Measurements from ENCODE around the gene C1S.
"Not testable (repeated sequence)": the region's sequence is repeated elsewhere in the genome, so short reads cannot be mapped to it uniquely, and the experiment has no call there.

C1S gene

DNA sequence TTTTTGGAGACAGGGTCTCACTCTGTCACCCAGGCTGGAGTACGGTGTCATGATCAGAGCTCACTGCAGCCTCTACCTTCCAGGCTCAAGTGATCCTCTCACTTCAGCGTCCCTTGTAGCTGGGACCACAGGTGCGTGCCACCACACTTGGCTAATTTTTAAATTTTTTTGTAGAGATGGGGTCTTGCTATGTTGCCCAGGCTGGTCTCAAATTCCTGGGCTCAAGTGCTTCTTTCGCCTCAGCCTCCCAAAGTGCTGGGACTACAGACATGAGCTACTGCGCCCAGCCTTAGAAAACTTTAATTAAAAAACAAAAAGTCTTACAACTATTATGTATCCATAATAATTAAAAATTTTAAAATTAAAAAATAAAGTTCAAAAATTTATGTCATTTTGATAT is 46.7 kb downstream of the C1S start:
- not testable (repeated sequence) for DNase-seq

DNA sequence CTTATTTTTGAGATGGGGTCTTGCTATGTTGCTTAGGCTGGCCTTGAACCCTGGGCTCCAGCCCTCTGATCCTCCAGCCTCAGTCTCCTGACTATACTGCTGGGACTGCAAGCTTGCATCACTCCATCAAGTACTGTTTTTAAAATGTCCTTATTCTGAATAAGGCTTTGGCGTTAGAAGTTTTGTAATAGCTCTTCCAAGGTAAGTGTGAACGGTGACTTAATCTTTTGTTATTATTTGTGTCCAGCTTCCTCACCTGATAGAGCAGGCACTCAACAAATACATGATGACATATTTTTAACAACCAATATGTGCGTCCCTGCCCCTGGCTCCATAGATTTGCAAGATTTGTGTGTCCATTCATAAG is 47.1 kb downstream of the C1S start:
- no peak for DNase-seq

DNA sequence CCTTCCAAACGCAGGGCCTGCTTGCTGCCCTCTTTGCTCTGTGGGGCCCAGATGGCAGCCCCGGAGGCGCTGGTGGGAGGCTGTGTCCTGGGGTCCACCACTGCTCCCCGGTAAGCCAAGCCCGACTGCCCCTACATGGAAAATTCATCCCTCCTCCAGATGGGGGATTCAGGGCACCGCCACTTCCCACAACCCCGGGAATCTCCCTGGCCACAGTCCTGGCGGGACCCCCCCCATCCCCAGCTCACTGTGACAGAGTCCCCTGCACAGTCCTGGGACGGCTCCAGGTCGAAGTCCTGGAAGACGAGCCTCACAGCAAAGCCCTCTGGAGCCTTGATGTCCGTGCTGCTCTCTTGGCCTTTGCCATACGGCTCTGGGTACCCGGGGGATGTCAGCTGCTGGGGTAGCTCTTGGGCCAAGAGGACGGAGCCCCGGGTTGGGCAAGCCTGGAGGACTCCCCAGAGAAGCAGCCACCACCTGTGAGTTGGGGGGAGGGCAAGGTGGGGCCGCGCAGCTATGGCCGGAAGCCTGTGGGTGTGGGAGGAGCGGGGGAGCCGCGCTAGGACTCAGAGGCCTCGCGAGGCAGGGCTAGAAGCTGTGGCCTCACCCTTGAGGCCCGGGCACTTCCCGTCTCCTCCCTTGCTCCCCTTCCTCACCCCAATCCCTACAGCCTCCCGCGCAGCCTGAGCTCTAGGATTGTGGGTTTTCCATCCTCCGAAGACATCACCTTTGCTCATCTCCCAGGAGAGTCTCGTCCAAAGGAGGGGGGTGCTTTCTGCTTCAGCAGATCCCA is 47.7 kb downstream of the C1S start:
- no peak for DNase-seq

DNA sequence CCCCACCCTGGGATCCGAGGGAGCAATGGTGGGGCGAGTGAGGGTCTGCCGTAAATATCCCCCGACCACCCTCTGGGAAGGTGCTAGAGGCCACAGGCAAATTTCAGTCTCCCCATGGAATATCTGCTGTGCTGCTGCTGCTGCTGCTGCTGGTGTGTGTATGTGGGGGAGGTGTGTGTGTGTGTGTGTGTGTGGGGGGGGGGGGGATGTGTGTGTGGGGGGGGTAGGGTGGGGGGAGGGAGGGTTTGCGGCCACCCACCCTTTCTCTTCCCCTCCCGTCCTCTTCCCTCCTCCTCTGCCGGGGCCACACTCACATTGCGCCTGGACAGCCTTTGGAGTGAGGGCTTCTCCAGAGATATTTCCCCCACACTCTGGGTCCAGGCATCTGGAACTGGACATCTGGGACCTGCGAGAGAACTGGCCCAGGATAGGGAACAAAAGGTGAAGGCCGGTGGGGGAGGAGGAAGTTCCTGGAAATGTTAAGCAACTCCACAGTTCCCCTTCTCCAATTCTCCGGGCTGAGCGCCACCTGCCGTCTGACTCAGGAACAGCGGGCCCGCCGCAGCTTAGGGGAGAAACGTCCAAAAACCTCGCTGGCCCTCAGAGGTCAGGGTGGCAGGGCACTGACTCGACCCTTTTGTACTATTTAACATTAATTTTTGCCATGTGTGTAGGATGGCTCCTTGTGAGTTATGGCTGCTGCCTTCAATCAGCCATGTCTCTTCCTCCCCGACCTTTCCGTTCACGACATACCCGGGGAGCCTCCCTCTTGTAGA is 48.5 kb downstream of the C1S start, which contains the start of gene C1RL:
TSS of gene C1RL (minus strand) at position 419 of the 776 bp plus-strand sequence. CDS start at position 385, 34 bp downstream.
- DNase-seq = peak; percentile 20

DNA sequence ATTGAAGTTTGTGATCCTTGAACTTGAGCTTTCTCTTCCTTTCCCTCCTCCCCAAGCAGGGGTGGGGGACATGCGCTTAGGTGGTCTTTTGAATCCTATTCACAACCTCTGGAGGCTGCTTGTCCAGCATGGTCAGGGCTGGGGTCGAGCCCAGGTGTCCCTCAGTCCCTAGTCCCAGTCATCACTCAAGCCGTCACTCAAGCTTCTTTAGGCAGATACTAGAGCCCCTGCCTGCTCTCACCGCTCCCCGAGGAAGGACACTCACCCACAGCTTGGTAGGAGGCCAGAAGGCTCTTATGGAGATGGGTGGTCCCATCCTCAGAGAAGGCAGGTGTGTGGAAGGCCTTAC is 49.0 kb downstream of the C1S start:
- DNase-seq = no peak

DNA sequence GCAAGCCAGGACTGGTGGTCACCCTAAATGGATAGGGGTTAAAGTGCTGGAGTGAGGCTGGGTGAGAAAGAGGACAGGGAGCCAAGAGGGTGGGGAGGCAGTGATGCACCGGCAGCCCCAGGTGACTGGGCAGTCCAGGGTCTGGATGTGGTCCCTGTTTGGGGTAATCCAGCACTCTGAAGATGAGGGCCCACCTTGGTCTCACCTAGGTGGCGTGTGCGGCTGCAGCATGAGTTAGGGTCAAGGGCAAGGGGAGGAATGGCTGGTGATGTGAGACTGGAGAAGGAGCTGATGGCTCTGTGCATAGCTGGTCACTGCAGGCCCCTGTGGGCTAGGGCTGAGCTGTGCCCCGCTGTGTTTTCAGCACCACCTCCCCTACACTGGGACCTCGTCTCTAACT is 50.1 kb downstream of the C1S start:
- DNase-seq = no peak

DNA sequence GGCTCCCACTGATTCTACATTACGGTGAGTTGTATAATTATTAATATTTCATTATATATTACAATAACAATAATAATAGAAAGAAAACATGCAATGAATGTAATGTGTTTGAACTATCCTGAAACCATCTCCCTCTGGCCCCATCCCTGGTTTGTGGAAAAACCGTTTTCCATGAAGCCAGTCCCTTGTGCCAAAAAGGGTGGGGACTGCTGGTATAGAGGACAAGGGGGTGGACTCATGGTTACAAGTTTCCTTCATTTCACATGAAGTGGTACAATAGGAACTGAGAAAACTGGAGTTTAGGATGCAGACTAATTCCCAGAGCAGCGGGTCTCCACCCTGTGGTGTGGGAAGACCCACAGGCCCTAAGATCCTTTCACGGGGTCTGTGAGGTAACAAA is 51.5 kb downstream of the C1S start:
- DNase-seq = no peak

DNA sequence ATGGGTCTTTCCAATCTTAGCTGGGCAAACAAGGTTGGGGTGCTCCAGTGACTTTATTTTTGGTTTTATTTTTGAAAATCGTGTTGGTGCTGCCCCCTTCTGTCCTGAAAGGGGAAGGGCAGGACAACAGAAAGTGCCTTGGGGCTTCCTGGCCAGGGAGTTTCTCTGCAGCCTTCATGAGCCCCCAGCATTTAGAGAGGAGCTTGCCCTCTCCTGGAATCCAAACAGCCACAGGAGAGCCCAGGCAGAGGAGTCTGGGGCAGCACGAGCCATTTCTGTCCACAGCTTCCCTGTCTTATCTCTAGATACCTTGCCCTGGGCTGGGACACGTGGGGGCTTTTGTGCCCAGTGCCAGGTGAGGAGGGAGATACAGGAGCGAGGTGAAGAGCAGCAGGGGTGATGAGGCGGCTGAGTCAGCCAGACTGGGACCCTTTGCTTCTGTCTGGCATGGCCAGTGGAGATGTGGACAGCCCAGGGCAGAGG is 52.9 kb downstream of the C1S start:
- no peak for DNase-seq

DNA sequence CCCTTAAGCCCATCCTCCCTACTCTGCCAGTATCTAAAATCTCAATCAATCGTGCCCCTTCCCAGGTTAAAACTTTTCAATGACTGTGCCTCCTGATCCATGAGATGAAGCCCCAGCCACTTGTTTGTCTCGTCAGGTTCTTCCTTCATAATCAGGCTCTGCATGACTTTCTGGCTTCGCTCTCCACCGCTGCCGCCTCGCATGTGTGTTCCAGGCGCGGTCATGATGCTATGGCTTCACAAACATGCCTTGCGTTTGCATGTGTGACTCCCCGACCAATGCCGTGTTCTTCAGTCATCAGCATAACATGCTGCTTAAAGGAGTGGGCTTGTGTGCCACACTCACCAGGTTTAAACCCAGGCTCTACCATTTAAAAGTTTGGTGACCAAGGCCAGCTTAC is 53.5 kb downstream of the C1S start:
- no peak for DNase-seq

DNA sequence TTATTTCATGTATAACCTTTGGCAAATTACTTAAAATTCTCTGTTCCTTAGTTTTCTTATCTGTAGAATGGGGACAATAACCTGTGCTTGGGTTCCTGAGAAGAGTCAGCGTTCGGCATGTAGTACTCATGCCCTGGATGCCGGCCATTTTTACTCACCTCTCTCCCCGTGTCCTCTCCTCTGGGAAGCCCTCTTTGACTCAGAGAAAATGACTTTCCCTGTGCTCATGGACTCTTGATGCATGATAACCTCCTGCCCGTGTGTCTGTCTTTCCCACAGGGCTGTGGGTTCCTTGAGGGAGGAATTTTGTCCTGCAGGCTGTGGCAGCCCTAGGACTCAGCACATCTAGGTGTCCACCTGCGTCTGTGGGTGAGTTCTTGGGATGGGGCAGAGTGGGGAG is 54.3 kb downstream of the C1S start:
- no peak for DNase-seq

DNA sequence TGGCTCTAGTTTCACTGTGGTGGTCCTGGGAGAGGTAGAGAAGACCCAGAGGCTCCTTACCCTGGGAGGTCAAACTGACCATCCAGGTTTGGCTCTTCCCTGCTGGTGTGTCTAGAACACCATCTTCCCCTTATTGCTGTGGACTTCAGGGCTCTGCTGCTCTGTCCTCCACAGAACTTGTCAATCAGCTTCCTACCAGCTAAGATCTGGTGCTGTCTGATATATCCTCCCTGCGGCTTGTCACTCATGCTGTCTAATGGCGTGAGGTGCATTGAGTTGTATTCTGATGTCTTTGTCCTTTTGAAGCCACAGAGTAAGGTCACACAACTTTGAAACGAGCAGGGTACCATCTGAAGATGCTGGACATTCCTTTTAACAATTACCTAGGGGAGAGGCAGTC is 55.7 kb downstream of the C1S start:
- no peak for DNase-seq

DNA sequence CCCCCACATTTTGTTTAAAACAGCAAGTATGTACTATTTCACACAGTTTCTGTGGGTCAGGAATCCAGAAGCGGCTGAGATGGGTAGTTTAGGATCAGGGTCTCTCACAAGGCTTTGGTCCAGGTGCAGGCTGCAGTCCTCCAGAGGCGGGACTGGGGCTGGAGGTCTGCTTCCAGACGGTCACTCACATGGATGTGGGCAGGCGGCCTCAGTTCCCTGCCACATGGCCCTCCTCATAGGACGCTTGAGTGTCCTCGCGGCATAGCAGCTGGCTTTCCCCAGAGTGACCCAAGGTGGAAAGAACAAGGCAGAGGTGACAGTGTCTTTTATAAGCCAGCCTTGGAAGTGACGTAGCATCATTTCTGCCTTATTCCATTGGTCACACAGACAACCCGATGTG is 56.4 kb downstream of the C1S start:
- no peak for DNase-seq

DNA sequence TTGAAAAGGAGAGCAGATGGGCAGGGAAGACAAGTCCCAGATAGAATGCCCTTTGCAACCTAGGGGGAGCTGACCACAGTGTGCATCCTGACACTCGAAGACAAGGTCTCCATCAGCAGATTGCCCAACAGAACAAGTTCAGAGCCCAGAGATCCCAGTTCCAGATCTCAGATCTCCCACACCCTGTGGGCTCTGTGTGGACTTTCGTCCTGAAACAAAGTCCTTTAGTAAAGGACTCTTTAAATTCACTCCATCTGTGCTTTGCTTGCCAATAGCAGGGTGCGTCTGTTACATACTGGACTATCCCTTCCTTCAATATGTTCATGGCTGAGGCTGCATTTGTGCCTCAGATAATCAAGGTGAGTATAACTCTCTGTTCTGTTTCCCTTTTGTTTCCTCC is 57.2 kb downstream of the C1S start:
- no peak for DNase-seq

DNA sequence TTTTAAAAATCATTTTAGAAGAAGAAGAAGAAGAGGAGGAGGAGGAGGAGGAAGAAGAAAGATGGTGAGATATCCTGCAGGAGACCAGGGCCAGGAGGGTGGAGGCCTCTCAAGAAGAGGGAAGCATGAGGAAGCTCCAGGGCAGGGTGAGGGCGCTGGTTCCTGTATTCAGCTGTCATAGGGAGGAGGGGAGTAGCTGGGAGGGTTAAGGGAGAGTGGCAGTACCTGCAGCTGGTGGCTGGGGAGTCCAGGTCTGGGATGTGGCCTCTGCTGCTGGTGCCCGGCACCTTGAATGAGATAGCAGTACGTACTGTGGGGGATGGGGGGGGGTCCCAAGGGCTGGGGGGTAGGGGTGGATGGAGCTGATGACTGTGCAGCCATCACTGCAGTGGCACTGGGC is 58.4 kb downstream of the C1S start:
- DNase-seq = no peak

DNA sequence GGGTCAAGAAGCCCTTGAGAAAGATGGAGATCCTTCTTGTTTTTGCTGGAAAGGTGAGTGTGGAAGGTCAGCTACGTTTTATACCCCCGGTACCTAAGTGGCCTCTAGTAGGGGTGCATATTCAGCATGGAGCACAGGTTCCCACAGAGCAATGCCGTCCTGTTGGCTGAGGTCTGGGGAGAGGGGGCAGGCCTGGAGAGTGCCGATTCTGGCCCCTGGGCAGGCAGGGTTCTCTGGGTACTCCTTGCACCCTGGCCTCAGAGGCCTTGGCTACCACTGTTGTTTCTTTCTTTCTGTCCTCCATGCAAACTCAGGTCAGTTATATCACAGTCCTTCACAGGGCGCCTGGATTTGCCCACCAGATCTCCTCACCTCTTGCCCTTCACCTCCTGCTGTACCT is 59.6 kb downstream of the C1S start:
- no peak for DNase-seq
